Mucosa of descending colon (tissue), 3 donors: ENCODE measurements around the gene ALPK3. TPM values are rescaled to one million over a fixed set of nuclear protein-coding genes. Genes with fewer than 3 reads are reported as not detected.

Experiments used
- ATAC-seq: fragments of 200-7000 bp; cut with Tn5 transposase; one replicate; pipeline ENCODE4 v1.9.1; 2020; ENCODE audit warnings: mild to moderate bottlenecking, moderate library complexity
- DNase-seq, 3 donors: peaks; one replicate each; pipeline ENCODE4 v3.0.0-alpha.2; 2020
- H3K36me3 ChIP-seq: fragments of 200-600 bp; one replicate; pipeline ENCODE4 v1.8.0; 2021; ENCODE audit warnings: low read depth, mild to moderate bottlenecking
- H3K4me1 ChIP-seq: fragments of 200-600 bp; one replicate; pipeline ENCODE4 v1.8.0; 2021; ENCODE audit warnings: low read depth, mild to moderate bottlenecking
- H3K4me3 ChIP-seq: fragments of 200-600 bp; one replicate; pipeline ENCODE4 v1.8.0; 2021; ENCODE audit warnings: mild to moderate bottlenecking
- H3K9me3 ChIP-seq: fragments of 200-600 bp; one replicate; pipeline ENCODE4 v1.8.0; 2021; ENCODE audit warnings: mild to moderate bottlenecking
- CTCF ChIP-seq: fragments of 200-600 bp; IDR thresholded peaks from one replicate; pipeline ENCODE4 v1.8.0; 2022; ENCODE audit warnings: antibody characterized with exemption, mild to moderate bottlenecking
- intact Hi-C, 2 donors: fragments of 100-400 bp; cut with DNase I in 1 of 2; cut with micrococcal nuclease in 1 of 2; formaldehyde crosslinking; loops; one replicate each; pipeline versions ENCODE4 v1.11.0 to v1.11.1; 2022; cut with DNase I, micrococcal nuclease
- total RNA-seq, 3 donors: library from RNA; stranded (reverse); fragmentation: NEBNext Ultra II Directional in 2 of 3; extraction: Animal tissue kit (Norgen Biotek cat#: 25700) in 2 of 3; gene quantifications; one replicate each; pipeline versions ENCODE4 v1.2.1 to v1.2.4, GENCODE V29; 2021 to 2023
- donor health status: DM: no; HTN: no; CAD: no; lungs with moderate emphysema.
- donor health status: DM: no; HTN: no; CAD: no.
- donor health status: DM: no; HTN: yes; CAD: no.

Gene ALPK3
- total RNA-seq, 3 donors from 2014 or later = 1.3 to 15.3 (median 1.9) TPM

- ATAC-seq (no peak), DNase-seq (no peak)
- H3K4me3 ChIP-seq = no peak overlapping the region
- no peak for TF ChIP-seq CTCF
- intact Hi-C loops = no loop called here
- H3K36me3 ChIP-seq = no peaks in the 10 kb centered on the region
- no peaks in the 10 kb centered on the region for H3K4me1 ChIP-seq
- H3K9me3 ChIP-seq = peaks cover 5% of the 10 kb centered on the region
Measured at GRCh38 chr15:84903751-84904150, 86.6 kb downstream of the ALPK3 start.

GRCh38 chr15:84904419-84904818 is 87.3 kb downstream of the ALPK3 start:
- no peak for ATAC-seq
- H3K9me3 ChIP-seq = peaks cover 5% of the 10 kb centered on the region
- no peaks in the 10 kb centered on the region for H3K4me1 ChIP-seq
- no peak for DNase-seq
- intact Hi-C loops = no loop called here
- no peak for TF ChIP-seq CTCF
- H3K4me3 ChIP-seq = no peak overlapping the region
- no peaks in the 10 kb centered on the region for H3K36me3 ChIP-seq

- ATAC-seq (no peak), DNase-seq (no peak)
- Histone ChIP-seq H3K4me1 (no peaks in the 10 kb centered on the region), H3K36me3 (no peaks in the 10 kb centered on the region), H3K9me3 (peaks cover 5% of the 10 kb centered on the region), H3K4me3 (no peak overlapping the region)
- no peak for TF ChIP-seq CTCF
- intact Hi-C loops = no loop called here
Measured at GRCh38 chr15:84905016-84905916, 88.1 kb downstream of the ALPK3 start.

DNA sequence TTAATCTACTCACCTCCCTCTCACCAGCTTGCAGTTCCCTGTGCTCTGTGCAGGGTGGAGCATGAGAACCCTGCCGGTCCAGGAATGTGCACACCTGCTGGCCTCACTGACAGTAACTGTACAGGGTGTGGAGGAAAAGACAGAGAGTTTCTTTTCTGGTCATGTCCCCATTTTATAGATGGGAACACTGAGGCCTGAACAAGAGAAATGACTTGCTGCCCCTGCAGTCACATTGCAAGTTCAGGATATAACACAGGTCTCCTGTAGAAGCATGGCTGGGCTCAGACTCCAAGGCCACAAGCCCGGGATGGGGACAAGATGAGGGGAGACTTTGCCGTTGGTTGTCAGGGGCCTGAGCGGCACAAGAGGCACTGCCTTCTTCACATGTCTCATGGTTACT is 90.6 kb downstream of the ALPK3 start:
- no peak for TF ChIP-seq CTCF
- no peak for ATAC-seq
- peaks cover 5% of the 10 kb centered on the region for H3K4me1 ChIP-seq

GRCh38 chr15:84908564-84908963 is 91.4 kb downstream of the ALPK3 start:
- DNase-seq (no peak), ATAC-seq (peak; percentile 27)
- Histone ChIP-seq H3K36me3 (no peaks in the 10 kb centered on the region), H3K4me3 (no peak overlapping the region), H3K4me1 (peaks cover 5% of the 10 kb centered on the region), H3K9me3 (no peaks in the 10 kb centered on the region)
- intact Hi-C loops = no loop called here
- no peak for TF ChIP-seq CTCF

More for the DNA sequence above, 90.6 kb downstream of the ALPK3 start:
- intact Hi-C loops = no loop called here
- Histone ChIP-seq H3K4me3 (no peak overlapping the region), H3K36me3 (no peaks in the 10 kb centered on the region), H3K9me3 (no peaks in the 10 kb centered on the region)
- no peak for DNase-seq
